Thymus (tissue), 11 donors: Measurements from ENCODE around the gene PER3. TPM values are rescaled to one million over a fixed set of nuclear protein-coding genes. Genes with fewer than 3 reads are reported as not detected.

Source experiments
- DNase-seq, 9 donors: peaks; one replicate each; pipeline ENCODE4 v3.0.0-alpha.2; 2013; ENCODE audit warnings: low spot score in 9 of 9, low read depth in 6 of 9, missing footprints in 1 of 9
- H3K27ac ChIP-seq, 2 donors: one replicate each; pipeline ENCODE4 v1.5.1; 2013; ENCODE audit warnings: control low read depth in 1 of 2, low read depth in 1 of 2, low read length in 1 of 2, mild to moderate bottlenecking in 1 of 2, moderate library complexity in 1 of 2
- H3K27me3 ChIP-seq, 2 donors: one replicate each; pipeline ENCODE4 v1.5.1; 2013; ENCODE audit warnings: low read length in 1 of 2; ENCODE audit not compliant: control insufficient read depth in 2 of 2, insufficient read depth in 1 of 2
- H3K36me3 ChIP-seq, 2 donors: one replicate each; pipeline ENCODE4 v1.5.1; 2013; ENCODE audit warnings: low read length in 1 of 2, mild to moderate bottlenecking in 1 of 2, moderate library complexity in 1 of 2; ENCODE audit not compliant: control insufficient read depth in 2 of 2, insufficient read depth in 2 of 2
- H3K4me1 ChIP-seq, 2 donors: one replicate each; pipeline ENCODE4 v1.5.1; 2013; ENCODE audit warnings: low read length in 2 of 2; ENCODE audit not compliant: control insufficient read depth in 2 of 2, insufficient read depth in 2 of 2
- H3K4me3 ChIP-seq, 2 donors: one replicate each; pipeline ENCODE4 v1.5.1; 2013; ENCODE audit warnings: low read length in 2 of 2, control low read depth in 1 of 2, mild to moderate bottlenecking in 1 of 2
- H3K9me3 ChIP-seq, 2 donors: one replicate each; pipeline ENCODE4 v1.5.1; 2013; ENCODE audit warnings: low read length in 1 of 2, mild to moderate bottlenecking in 1 of 2; ENCODE audit not compliant: control insufficient read depth in 2 of 2, insufficient read depth in 1 of 2
- WGBS: extraction: QIAGEN DNeasy Blood & Tissue Kit; methylation state at CpG from one replicate; pipeline ENCODE4 v1.1.7; 2013; 5-methylcytosine and 5-hydroxymethylcytosine counted together
- polyA plus RNA-seq: library from polyadenylated mRNA; stranded (reverse); fragments of 200-250 nt; gene quantifications from one replicate; pipeline ENCODE4 v1.2.3, GENCODE V29; 2013
- total RNA-seq: library from RNA; stranded (reverse); fragments of 120-200 nt; gene quantifications from one replicate; pipeline ENCODE4 v1.2.4, GENCODE V29; 2013
- donor health status: healthy.

Gene PER3
- total and polyA plus RNA-seq, 2 donors, result 1.5 to 4.4 TPM

DNA sequence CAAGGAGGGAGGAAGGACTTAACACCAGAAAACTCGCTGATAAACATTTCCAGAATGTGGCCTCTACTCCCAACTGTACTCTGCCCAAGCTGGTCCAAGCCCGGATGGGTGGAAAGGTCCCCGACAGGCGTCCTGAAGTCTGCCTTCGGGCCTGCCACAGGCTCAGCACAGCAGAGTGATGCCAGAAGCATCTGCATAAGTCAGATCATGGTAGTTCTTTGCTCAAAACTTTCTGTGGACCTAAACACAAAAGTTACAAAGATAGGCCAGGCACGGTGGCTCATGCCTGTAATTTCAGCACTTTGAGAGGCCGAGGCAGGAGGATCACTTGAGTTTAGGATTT is 69.6 kb downstream of the PER3 start:
- no peak overlapping the region for H3K4me3 ChIP-seq
- no peaks in the 10 kb centered on the region for H3K36me3 ChIP-seq
- H3K4me1 ChIP-seq, result no peaks in the 10 kb centered on the region
- peaks cover 0 to 4% of the 10 kb centered on the region in 2 donors for H3K27me3 ChIP-seq
- DNase-seq, result no peak
- no peaks in the 10 kb centered on the region for H3K9me3 ChIP-seq
- WGBS, result 97% methylated on average over 7 of the region's 7 CpGs
- no peak overlapping the region for H3K27ac ChIP-seq

DNA sequence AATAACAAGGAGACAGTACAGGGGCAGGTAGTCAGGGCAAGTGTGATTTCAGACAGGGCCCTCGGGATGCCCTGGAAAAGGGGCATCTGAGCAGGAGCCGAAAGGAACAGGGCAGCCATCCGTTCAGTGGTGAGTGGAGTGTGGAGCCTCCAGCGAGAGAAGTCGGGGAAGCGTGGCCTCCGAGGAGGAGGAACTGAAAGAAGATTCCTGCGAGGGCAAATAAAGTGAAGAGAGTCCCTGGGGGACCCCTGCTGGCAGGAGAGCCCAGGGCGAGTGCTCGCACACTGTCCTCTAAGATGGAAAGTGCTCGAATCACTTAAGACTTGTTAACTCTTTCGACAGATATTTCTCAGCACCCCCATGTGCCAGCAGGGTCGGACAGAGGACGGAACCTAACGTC is 72.3 kb downstream of the PER3 start:
- DNase-seq, result no peak
- H3K4me1 ChIP-seq, result no peaks in the 10 kb centered on the region
- H3K27ac ChIP-seq, result no peak overlapping the region
- H3K4me3 ChIP-seq, result no peak overlapping the region
- H3K9me3 ChIP-seq, result no peaks in the 10 kb centered on the region
- no peaks in the 10 kb centered on the region for H3K36me3 ChIP-seq
- WGBS, result 54% methylated on average over 15 of the region's 15 CpGs
- H3K27me3 ChIP-seq, result peaks cover 0 to 3% of the 10 kb centered on the region in 2 donors

DNA sequence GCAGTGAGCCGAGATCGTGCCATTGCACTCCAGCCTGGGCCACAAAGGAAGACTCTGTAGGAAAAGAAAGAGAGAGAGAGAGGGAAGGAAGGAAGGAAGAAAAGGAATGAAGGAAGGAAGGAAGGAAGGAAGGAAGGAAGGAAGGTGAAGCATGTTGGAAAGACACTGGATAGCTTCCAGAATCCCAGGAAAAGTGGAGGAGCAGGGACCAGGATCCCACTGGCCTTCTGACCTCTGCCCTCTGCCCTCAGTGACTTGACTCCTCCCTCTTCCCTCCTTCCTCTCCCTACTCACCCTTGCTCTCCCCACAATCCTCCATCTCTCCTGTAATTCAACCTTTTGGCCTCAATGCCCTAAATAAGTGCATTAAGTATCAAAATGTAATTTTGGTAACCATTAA is 72.9 kb downstream of the PER3 start:
- Histone ChIP-seq H3K27me3 (peaks cover 0 to 2% of the 10 kb centered on the region in 2 donors), H3K27ac (no peak overlapping the region), H3K4me3 (no peak overlapping the region), H3K9me3 (no peaks in the 10 kb centered on the region), H3K4me1 (no peaks in the 10 kb centered on the region), H3K36me3 (no peaks in the 10 kb centered on the region)
- 69% methylated on average over 2 of the region's 2 CpGs for WGBS
- no peak for DNase-seq

DNA sequence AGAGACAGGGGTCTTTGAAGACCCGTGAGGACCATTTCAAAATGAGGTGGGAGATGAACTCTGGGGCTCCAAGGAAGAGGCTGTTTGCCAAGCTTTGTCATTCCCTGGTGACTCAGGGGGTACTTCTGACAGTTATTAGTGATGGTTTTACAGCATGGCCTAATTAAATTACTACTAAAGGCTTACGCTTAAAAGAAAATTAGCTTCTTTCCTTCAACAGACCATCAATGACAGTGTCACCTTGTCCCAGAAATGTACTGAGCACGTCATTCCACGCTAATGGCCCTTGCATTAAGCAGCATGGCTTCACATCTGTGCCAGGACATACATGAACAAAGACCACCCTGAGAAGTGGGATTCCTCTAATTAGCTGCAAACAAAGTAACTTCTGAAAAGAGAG is 73.9 kb downstream of the PER3 start:
- Histone ChIP-seq H3K4me3 (no peak overlapping the region), H3K27me3 (peaks cover 0 to 2% of the 10 kb centered on the region in 2 donors), H3K36me3 (no peaks in the 10 kb centered on the region), H3K4me1 (no peaks in the 10 kb centered on the region), H3K9me3 (no peaks in the 10 kb centered on the region), H3K27ac (no peak overlapping the region)
- 93% methylated on average over 4 of the region's 4 CpGs for WGBS
- no peak for DNase-seq

DNA sequence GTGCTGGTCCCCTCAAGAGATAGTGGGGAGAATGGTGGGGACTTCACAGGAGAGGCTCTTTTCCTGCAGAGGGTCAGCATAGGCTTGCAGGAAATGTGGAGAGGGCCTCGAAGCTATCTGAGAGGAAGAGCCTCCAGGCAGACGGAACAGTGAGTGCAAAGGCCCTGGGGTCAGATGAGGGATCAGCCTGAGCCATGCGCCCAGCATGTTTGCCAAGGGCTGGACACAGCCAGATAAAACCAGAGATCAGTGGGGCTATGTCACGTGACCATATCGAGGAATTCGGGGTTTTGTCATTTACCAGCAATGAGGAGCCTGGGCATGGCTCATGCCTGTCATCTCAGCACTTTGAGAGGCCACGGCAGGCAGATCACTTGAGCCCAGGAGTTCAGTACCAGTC is 75.3 kb downstream of the PER3 start:
- DNase-seq, result no peak
- H3K4me1 ChIP-seq, result no peaks in the 10 kb centered on the region
- no peak overlapping the region for H3K4me3 ChIP-seq
- H3K27me3 ChIP-seq, result no peaks in the 10 kb centered on the region
- WGBS, result 96% methylated on average over 7 of the region's 7 CpGs
- no peaks in the 10 kb centered on the region for H3K9me3 ChIP-seq
- no peaks in the 10 kb centered on the region for H3K36me3 ChIP-seq
- no peak overlapping the region for H3K27ac ChIP-seq

DNA sequence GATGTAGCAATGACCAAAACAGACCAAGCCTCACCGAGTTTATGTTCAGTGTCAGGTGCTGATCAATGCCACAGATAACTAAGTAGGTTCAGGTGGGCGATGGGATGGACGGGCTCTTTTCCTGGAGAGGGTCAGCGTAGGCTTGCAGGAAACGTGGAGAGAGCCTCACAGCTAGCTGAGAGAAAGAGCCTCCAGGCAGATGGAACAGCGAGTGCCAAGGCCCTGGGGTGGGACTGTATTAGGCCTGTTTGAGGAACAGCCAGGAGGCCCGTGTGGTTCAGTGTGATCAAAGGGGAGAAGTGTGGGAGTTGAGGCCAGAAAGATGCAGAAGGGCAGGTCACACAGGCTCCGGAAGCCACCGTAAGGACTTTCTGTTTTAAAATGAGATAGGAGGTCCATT is 76.0 kb downstream of the PER3 start:
- no peaks in the 10 kb centered on the region for H3K9me3 ChIP-seq
- H3K27me3 ChIP-seq, result no peaks in the 10 kb centered on the region
- no peak overlapping the region for H3K4me3 ChIP-seq
- H3K4me1 ChIP-seq, result no peaks in the 10 kb centered on the region
- H3K36me3 ChIP-seq, result no peaks in the 10 kb centered on the region
- no peak overlapping the region for H3K27ac ChIP-seq
- DNase-seq, result no peak
- WGBS, result 95% methylated on average over 9 of the region's 9 CpGs

DNA sequence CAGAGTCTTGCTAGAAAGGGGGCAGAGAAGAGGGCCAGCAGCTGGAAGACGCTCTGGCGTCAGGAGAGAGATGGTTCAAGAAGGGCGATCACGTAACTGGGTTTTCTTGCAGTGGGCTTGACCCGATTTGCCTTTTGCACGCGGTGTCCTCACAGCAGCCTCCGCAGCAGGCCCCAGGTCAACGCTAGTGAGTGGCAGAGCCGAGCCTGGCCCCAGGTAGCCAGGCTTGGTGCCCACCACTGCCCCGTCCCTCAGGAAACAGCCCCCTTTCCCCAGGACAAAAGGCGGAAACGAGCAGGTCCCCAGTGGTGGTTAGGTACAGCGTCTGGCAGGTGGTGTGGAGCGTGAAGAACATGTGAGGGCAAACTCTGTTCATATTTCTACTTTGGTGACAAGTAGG is 77.4 kb downstream of the PER3 start:
- no peak overlapping the region for H3K4me3 ChIP-seq
- no peaks in the 10 kb centered on the region for H3K9me3 ChIP-seq
- WGBS, result 96% methylated on average over 15 of the region's 15 CpGs
- no peak for DNase-seq
- H3K36me3 ChIP-seq, result no peaks in the 10 kb centered on the region
- no peak overlapping the region for H3K27ac ChIP-seq
- H3K27me3 ChIP-seq, result no peaks in the 10 kb centered on the region
- H3K4me1 ChIP-seq, result no peaks in the 10 kb centered on the region

DNA sequence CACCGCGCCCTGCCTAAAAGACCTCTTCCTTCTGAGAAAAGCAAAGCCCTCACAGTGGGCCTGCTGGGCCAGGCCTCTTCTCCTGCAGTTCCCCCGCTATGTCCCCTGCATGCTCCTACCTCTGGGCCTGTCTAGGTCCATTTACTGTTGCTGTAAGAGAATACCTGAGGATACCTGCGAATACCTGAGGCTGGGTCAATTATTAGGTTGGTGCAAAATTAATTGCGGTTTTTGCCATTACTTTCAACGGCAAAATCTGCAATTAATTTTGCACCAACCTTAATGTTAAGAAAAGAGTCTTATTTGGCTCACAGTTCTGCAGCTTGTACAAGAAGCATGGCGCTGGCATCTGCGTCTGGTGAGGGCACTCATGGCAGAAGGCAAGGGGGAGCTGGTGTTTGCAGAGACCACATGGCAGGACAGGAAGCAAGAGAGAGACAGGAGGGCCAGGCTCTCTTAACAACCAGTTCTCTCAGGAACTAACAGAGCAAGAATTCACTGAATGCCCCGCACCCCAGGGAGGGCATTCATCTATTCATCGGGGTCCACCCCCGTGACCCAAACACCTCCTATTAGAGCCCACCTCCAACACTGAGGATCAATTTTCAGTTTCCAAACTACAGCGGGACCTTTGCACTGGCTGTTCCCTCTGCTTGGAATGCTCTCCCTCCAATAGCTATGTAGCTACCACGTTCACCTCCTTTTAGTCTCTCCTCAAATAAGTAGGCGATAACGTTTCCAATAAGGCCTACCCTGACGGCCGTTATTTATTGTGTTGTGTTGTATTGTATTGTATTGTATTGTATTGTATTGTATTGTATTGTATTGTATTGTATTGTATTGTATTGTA is 78.3 kb downstream of the PER3 start:
- Histone ChIP-seq H3K9me3 (no peaks in the 10 kb centered on the region), H3K36me3 (no peaks in the 10 kb centered on the region), H3K4me3 (no peak overlapping the region), H3K27me3 (no peaks in the 10 kb centered on the region), H3K4me1 (no peaks in the 10 kb centered on the region), H3K27ac (no peak overlapping the region)
- WGBS, result 97% methylated on average over 17 of the region's 17 CpGs
- DNase-seq, result no peak

DNA sequence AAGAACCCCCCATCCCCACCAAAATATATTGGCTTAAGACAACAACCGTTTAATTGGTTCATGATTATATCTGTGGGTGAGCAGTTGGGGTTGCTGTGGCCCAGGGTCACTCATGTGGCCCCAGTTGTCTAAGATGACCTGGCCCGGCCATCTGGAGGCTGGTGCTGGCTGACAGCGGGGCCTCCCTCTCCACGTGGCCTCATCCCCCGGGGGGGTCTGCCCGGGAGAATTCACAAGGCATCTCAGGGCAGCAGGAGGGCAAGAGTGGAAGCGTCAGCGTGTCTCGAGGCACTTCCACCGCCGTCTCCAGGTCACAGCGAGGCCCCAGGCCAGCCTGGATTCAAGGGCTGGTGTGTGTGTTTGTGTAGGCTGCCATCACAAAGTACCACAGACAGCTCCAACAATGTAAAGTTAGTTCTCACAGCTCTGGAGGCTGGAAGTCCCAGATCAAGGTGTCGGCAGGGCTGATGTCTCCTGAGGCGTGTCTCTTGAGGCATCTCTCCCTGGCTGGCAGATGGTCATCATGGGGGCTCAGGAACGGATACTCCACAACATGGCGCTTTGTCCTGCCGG is 79.8 kb downstream of the PER3 start:
- no peak for DNase-seq
- H3K36me3 ChIP-seq, result no peaks in the 10 kb centered on the region
- no peak overlapping the region for H3K4me3 ChIP-seq
- peaks cover 0 to 1% of the 10 kb centered on the region in 2 donors for H3K9me3 ChIP-seq
- no peaks in the 10 kb centered on the region for H3K27me3 ChIP-seq
- no peak overlapping the region for H3K27ac ChIP-seq
- no peaks in the 10 kb centered on the region for H3K4me1 ChIP-seq
- WGBS, result 88% methylated on average over 17 of the region's 17 CpGs
